Endothelial cell of umbilical vein (primary cell): ENCODE data around the gene CCDC9. TPM values are rescaled to one million over a fixed set of nuclear protein-coding genes. Genes with fewer than 3 reads are reported as not detected.

Experiments
- BruUV-seq: library from RNA; stranded (reverse); fragments of 400-500 nt; replicated peaks from 2 replicates; lab custom pipeline; 2021; lab: Mats Ljungman, UMichigan
- CTCF ChIA-PET: fragments of 300-600, 350-600 bp; sonication (Branson Sonifier 250); formaldehyde crosslinking; loops from one replicate; lab custom pipeline; 2021; ENCODE audit warnings: antibody characterized with exemption, inconsistent platforms; lab: Charles Lee
- POLR2A ChIA-PET: fragments of 300-600, 350-600 bp; sonication (Branson Sonifier 250); formaldehyde crosslinking; loops from one replicate; lab custom pipeline; 2021; ENCODE audit warnings: antibody characterized with exemption, inconsistent platforms; lab: Charles Lee
- DNase-seq: peaks from one replicate; pipeline ENCODE4 v3.0.0-alpha.2; 2011; ENCODE audit warnings: low read depth, low spot score
- FAIRE-seq: peaks from 2 replicates; lab custom pipeline; 2011; peaks lifted over from hg19 to GRCh38; lab: Jason Lieb, UNC
- H2AFZ ChIP-seq: 2 replicates; pipeline ENCODE4 v1.6.0; 2012; ENCODE audit warnings: low read depth, low read length, control low read depth, inconsistent platforms
- H3K27ac ChIP-seq: 2 replicates; pipeline ENCODE4 v1.5.1; 2011; ENCODE audit warnings: low read depth, mild to moderate bottlenecking, control low read depth, low read length, moderate library complexity; ENCODE audit not compliant: insufficient read depth
- H3K27me3 ChIP-seq, 2 experiments: 2 replicates each; pipeline versions ENCODE4 v1.6.0 to v1.6.1; 2011; ENCODE audit warnings: low read length in 2 of 2, mixed read lengths in 1 of 2; ENCODE audit not compliant: control insufficient read depth in 2 of 2, insufficient read depth in 2 of 2
- H3K36me3 ChIP-seq, 2 experiments: 2 replicates in 1 of 2; 3 replicates in 1 of 2; pipeline ENCODE4 v1.5.1; 2011; ENCODE audit warnings: low read length in 2 of 2, mild to moderate bottlenecking in 1 of 2, moderate library complexity in 1 of 2; ENCODE audit not compliant: control insufficient read depth in 2 of 2, insufficient read depth in 2 of 2; ENCODE audit errors: extremely low read depth in 1 of 2
- H3K4me1 ChIP-seq: 3 replicates; pipeline ENCODE4 v1.5.1; 2011; ENCODE audit warnings: mild to moderate bottlenecking, low read length; ENCODE audit not compliant: control insufficient read depth, insufficient read depth; ENCODE audit errors: extremely low read depth
- H3K4me2 ChIP-seq: 2 replicates; pipeline ENCODE4 v1.6.1; 2011; ENCODE audit warnings: low read length, control low read depth, mixed read lengths; ENCODE audit not compliant: insufficient read depth
- H3K4me3 ChIP-seq, 3 experiments: fragments of 200-600 bp in 1 of 3; sonication (generic), shearing (Covaris generic) in 1 of 3; replicated peaks in 1 of 3; 2 replicates each; pipeline ENCODE4 v1.5.1; 2011 to 2016; ENCODE audit warnings: control low read depth in 3 of 3, low read length in 3 of 3, mild to moderate bottlenecking in 2 of 3, inconsistent platforms in 1 of 3, low read depth in 1 of 3, moderate library complexity in 1 of 3; ENCODE audit not compliant: insufficient read depth in 1 of 3
- H3K79me2 ChIP-seq: 2 replicates; pipeline ENCODE4 v1.6.0; 2012; ENCODE audit warnings: low read length, inconsistent platforms; ENCODE audit not compliant: control insufficient read depth, insufficient read depth
- H3K9ac ChIP-seq: replicated peaks from 2 replicates; pipeline ENCODE3; 2011; ENCODE audit warnings: low read length, control low read depth; ENCODE audit not compliant: insufficient read depth; ENCODE audit errors: extremely low read depth
- H3K9me1 ChIP-seq: replicated peaks from 3 replicates; pipeline ENCODE4 v1.6.0; 2011; ENCODE audit warnings: mild to moderate bottlenecking, low read length; ENCODE audit not compliant: control insufficient read depth, insufficient read depth; ENCODE audit errors: extremely low read depth
- H3K9me3 ChIP-seq: replicated peaks from 2 replicates; pipeline ENCODE4 v1.5.1; 2012; ENCODE audit warnings: low read length, inconsistent platforms; ENCODE audit not compliant: control insufficient read depth, insufficient read depth
- H4K20me1 ChIP-seq: replicated peaks from 2 replicates; pipeline ENCODE3; 2011; ENCODE audit warnings: mild to moderate bottlenecking, low read length; ENCODE audit not compliant: control insufficient read depth, insufficient read depth; ENCODE audit errors: extremely low read depth
- CTCF ChIP-seq, 2 donors: IDR thresholded peaks; 1 replicate in 1 of 2; 2 replicates in 1 of 2; pipeline ENCODE4 v1.5.1; 2011; ENCODE audit warnings: low read length in 2 of 2, mild to moderate bottlenecking in 2 of 2, moderate library complexity in 2 of 2, control low read depth in 1 of 2, inconsistent platforms in 1 of 2, low read depth in 1 of 2; ENCODE audit not compliant: insufficient read depth in 1 of 2; ENCODE audit errors: extremely low read depth in 1 of 2
- EZH2 ChIP-seq: IDR thresholded peaks from 2 replicates; pipeline ENCODE4 v1.6.1; 2012; ENCODE audit warnings: borderline replicate concordance, low read depth, mild to moderate bottlenecking, moderate library complexity, low read length, inconsistent platforms; ENCODE audit not compliant: severe bottlenecking
- FOS ChIP-seq: IDR thresholded peaks from 2 replicates; pipeline ENCODE4 v1.6.1; 2011; ENCODE audit warnings: mild to moderate bottlenecking, low read length, moderate library complexity, borderline replicate concordance; ENCODE audit not compliant: insufficient read depth
- GATA2 ChIP-seq: IDR thresholded peaks from 2 replicates; pipeline ENCODE4 v1.7.0; 2011; ENCODE audit warnings: low read depth, mild to moderate bottlenecking, moderate library complexity, mixed read lengths, low read length; ENCODE audit not compliant: insufficient read length, insufficient read depth
- JUN ChIP-seq: IDR thresholded peaks from 2 replicates; pipeline ENCODE4 v1.6.1; 2011; ENCODE audit warnings: borderline replicate concordance, low read depth; ENCODE audit not compliant: insufficient read length, insufficient read depth
- MYC ChIP-seq: IDR thresholded peaks from one replicate; pipeline ENCODE4 v1.6.1; 2011; ENCODE audit warnings: mild to moderate bottlenecking, low read depth, low read length
- POLR2A ChIP-seq: IDR thresholded peaks from 2 replicates; pipeline ENCODE4 v1.6.1; 2012; ENCODE audit warnings: low read depth, mild to moderate bottlenecking, control low read depth, low read length
- POLR2AphosphoS5 ChIP-seq: IDR thresholded peaks from 2 replicates; pipeline ENCODE4 v1.6.1; 2012; ENCODE audit warnings: low read depth, mild to moderate bottlenecking, control low read depth, low read length, moderate library complexity; ENCODE audit not compliant: insufficient read depth
- dilution Hi-C: fragments of 300-500 bp; cut with MboI; formaldehyde crosslinking; loops from one replicate; pipeline ENCODE4 v1.15.0; 2019; ENCODE audit warnings: low sequenced_read_pairs; ENCODE audit not compliant: extremely low pct_ligation_motif_present
- intact Hi-C: fragments of 100-400 bp; cut with micrococcal nuclease; formaldehyde crosslinking; loops from one replicate; pipeline ENCODE4 v1.10.0; 2022
- polyA plus RNA-seq, 4 experiments: library from polyadenylated mRNA; depleted of rRNA in 3 of 4; stranded (reverse) in 3 of 4; unstranded in 1 of 4; fragments of >200 nt; gene quantifications; 2 replicates each; pipeline versions ENCODE4 v1.2.1 to v1.2.3, GENCODE V29; 2011 to 2012; ENCODE audit warnings: missing spikeins in 1 of 4
- total RNA-seq: library from RNA; stranded (reverse); gene quantifications from 2 replicates; pipeline ENCODE4 v1.2.3, GENCODE V29; 2021
- TF ChIP-seq, protein P1 (sequence below): IDR thresholded peaks from 2 replicates; pipeline ENCODE4 v1.6.1; 2011; ENCODE audit not compliant: insufficient read depth, insufficient read length

Gene CCDC9
- total and polyA plus RNA-seq, 2 donors (not counting 3 experiments of a cell fraction or from before 2014, with no cell fraction given), result 6.0 to 26.9 TPM

DNA sequence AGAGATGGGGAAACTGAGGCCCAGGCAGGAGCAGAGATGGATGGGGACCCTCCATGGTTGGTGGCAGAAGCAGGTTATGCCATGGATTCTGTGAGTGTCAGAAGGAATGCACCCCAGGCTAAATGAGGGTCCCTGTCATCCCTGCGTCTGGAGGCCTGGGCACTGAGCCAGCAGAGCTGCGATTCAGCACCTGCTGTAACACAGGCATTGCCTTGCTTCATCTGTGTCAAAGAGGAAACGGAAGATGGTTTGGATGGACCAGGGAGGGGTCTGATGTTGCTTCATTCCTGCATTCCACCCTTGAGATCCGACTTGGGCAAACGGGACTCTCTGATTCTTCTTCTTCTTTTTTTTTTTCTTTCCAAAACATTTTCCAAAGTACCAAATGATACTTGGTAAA is 54.5 kb downstream of the CCDC9 start:
- no peak overlapping the region for H3K4me2 ChIP-seq
- no peak overlapping the region for H3K9ac ChIP-seq
- H3K27me3 ChIP-seq, result peaks cover 0 to 2% of the 10 kb centered on the region in 2 experiments
- no TSS peak for BruUV-seq
- no peak overlapping the region for H2AFZ ChIP-seq
- H3K9me3 ChIP-seq, result no peaks in the 10 kb centered on the region
- H3K36me3 ChIP-seq, result no peaks in the 10 kb centered on the region
- dilution Hi-C loops (no loop called here), intact Hi-C loops (no loop called here)
- no peaks in the 10 kb centered on the region for H3K4me1 ChIP-seq
- TF ChIP-seq POLR2AphosphoS5, result no peak
- no peak for TF ChIP-seq EZH2
- no peak for TF ChIP-seq GATA2
- TF ChIP-seq FOS, result no peak
- TF ChIP-seq, protein P1, sequence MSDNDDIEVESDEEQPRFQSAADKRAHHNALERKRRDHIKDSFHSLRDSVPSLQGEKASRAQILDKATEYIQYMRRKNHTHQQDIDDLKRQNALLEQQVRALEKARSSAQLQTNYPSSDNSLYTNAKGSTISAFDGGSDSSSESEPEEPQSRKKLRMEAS, result no peak
- no peak for TF ChIP-seq JUN
- TF ChIP-seq MYC, result no peak
- no peak for TF ChIP-seq POLR2A
- no peak for TF ChIP-seq CTCF (IDR thresholded peaks at IDR 0.05; ENCODE audit: extremely low read depth in 1 of 2, insufficient read depth in 1 of 2, low read depth in 1 of 2, low read length in 2 of 2)
- no peak for FAIRE-seq
- DNase-seq, result no peak
- CTCF ChIA-PET, result no interaction called here
- H3K79me2 ChIP-seq, result no peaks in the 10 kb centered on the region
- no peaks in the 10 kb centered on the region for H3K9me1 ChIP-seq
- H4K20me1 ChIP-seq, result no peaks in the 10 kb centered on the region
- H3K27ac ChIP-seq, result no peak overlapping the region
- H3K4me3 ChIP-seq, result no peak overlapping the region
- POLR2A ChIA-PET, result no interaction called here
